Fibroblast of gingiva (primary cell): ENCODE measurements around the gene DES.
"Not testable (repeated sequence)": the region's sequence is repeated elsewhere in the genome, so short reads cannot be mapped to it uniquely, and the experiment has no call there.

Experiments
- DNase-seq: peaks from one replicate; pipeline ENCODE4 v3.0.0-alpha.2; 2011; ENCODE audit warnings: low read depth

The DES gene

GRCh38 chr2:219400562-219400961 is 17.6 kb upstream of the DES start:
- DNase-seq, result no peak

DNA sequence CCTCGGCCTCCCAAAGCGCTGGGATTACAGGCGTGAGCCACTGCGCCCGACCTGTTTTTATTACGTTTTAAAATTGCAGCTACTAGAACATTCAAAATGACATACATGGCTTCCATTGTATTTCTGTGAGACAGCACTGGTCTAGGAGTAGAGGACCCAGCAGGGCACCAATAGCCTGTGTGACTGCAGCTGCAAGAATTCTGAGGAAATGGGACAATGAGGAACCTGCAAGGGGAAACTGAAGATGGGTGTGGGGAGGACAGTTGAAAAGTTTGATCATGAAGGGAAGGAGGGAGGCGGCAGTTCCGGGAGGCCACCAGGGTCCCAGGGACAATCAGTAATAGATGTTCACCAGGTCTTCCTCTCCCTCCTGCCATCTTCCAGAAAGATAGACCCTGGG is 16.6 kb upstream of the DES start:
- DNase-seq, result no peak

DNA sequence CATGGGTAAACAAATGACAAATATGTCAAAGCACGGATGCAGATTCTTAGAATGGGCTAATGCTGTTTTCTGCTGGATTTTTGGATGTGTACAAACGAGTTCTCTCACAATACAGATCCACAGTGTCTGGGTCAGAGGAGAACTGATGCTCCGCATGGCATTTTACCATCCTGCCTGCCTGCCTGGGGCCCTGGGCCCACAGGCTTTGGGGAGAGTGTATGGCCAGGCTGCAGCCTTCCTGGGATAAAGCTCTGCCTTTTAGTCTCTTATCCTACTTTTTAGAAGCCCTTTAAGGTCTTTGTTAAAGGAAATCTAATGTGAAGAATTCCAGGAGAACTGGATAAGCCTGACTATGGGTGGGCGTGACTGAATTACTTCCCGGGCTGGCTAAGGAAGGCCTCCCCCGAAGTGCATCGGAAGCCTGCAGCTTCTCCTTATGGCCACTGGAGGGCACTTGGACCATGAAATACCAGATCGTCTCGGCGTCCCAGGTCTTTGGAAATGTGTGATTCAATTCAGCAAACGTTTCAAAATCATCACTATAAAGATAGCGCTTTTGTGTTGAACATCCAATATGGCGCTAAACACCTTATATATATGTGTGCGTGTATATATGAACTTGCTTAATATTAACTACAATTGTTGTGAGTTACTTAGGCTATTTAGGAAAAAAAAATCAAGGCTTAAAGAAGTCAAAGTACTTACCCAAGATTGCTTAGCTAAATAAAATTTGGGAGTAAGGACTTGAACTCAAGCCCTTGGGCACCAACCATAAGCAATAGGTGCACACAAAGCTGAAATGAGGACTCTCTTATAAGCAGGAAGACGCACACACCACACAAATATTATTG is 15.3 kb upstream of the DES start:
- peak; percentile 71 for DNase-seq

DNA sequence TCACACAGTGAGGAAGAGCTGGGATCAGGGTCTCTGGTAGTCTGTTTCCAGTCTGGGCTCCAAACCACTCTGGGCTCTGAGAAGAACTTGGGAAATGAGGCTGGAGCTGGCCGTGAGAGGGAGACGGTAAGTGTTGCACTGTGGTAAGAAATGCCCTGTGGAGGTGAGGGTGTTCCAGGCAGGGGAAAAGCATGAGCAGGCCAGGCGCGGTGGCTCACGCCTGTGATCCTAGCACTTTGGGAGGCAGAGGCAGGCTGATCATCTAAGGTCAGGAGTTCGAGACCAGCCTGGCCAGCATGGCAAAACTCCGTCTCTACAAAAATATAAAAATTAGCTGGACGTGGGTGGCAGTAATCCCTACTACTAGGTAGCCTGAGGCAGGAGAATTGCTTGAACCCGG is 14.3 kb upstream of the DES start:
- DNase-seq, result no peak

DNA sequence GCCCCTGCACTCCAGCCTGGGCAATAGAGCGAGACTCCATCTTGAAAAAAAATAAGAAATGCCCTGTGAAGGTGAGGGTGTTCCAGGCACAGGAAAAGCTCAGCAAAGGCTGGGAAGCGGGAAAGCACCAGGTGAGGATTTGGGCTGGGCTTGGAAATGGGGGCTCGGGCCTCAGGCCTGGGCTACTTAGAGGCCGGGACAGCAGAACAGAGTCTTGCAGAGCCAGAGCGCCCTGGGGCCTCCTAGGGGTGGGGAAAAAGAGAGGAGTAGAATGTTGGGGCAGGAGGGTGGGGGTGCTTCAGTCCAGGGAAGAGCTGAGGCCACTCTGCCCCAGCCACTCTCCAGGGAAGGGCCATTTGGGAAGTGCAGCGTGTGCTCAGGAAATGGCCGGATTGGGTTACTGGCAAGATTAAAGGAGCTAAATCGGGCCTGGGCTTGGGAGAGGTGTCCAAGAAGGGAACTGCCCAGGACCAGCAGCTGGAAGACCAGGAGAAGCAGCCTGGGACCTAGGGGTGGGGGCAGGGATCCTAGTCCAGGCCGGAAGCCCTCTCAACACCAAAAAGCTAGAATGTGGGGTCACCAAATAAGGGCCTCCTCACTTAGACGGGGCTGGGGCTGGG is 13.8 kb upstream of the DES start:
- DNase-seq, result no peak

- DNase-seq, result no peak
Measured at GRCh38 chr2:219404954-219405353, 13.2 kb upstream of the DES start.

DNA sequence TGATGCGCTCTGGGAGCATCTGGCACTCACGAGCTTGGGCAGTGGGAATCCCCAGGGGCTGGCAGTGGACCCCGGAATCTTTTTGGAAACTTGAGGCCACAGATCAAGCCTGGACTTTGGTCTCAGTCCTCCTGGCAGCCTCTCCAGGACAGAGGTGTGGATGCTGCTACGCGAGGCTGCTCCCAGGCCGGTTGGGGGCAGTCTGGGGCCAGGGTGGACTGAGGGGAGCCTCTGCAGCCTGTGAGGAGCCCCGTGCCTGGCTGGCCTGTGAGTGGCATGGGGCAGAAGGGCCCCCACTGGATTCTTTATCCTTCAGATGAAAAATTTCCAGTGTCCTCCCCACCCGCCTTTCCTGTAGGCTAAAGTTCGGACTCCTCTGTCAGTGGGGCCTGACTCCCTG is 12.7 kb upstream of the DES start:
- DNase-seq, result no peak

DNA sequence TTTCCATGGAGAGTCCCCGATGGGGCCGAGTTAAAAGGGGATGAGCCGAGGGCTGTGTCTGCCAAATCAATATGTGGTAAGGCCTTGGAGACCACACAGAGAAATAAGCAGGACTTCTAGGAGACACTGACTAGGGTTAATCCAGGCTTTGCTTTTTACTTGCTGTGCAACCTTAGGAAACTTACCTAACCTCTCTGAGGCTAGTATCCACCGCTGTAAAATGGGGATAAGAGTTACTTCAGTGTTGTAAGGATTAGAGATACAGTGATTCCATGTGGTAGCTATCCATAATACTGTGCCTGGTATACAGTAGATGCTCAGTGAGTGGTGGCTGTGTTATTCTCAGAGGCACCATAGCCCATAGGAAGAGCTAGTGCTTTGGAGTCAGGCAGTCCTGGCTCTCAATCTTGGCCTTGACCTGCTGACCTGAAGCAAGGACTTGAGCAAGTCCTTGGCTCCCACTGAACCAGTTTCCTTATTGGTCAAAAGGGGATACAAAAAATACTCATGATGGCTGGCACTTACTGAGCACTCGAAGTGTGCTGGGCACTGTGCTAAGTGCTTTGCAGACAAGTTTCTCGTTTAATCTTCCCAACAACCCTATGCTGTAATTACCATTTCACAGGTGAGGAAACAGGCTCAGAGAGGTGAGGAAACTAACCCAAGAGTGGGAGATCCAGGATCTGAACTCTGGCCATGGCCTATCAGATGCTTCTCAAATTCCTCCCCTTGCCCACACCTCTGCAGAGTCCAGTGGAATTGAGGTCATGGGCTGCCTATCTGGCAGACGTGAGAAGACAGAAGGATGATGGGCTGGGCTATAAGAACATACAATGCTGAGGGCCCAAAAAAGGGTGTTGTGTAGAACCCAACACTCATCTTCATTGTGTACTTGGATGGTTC is 12.0 kb upstream of the DES start:
- DNase-seq, result no peak

DNA sequence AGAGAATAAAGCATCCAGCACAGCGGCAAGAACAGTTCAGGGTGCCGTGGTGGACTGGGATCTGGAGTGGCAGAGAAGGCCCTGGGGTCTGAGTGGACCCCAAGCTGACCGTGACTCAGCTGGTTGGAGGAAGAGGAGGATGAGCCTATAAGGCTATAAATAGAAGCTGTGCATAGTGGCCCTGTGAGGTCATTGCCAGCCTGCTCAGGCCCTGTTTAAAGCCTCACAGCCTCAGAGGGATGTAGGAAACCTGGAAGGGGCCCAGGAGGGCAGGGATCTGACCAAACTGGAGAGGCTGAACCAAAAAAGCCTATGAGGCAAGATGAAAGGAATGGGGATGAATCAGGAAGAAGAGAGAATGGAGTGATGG is 11.3 kb upstream of the DES start:
- peak; percentile 79 for DNase-seq

GRCh38 chr2:219407343-219407742 is 10.8 kb upstream of the DES start:
- DNase-seq, result not testable (repeated sequence)

DNA sequence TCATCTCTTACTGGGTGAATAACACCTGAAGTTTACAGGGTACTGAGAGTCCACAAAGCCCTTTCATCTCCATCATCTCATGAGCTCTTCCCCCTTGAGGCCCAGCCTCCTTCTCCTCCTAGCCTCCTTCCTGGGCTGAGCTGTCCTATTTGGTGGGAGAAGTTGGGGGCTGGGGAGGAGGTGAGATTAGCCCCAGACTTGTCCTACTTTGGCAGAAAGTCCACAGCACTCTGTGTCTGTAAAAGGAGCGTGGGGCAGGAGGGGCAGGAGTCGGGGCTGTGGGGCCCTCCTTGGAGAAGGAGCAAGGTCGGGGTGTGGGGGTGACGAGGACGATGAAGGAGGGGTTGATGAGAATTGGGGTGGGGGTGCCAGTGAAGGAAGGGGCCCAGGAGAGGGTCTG is 10.0 kb upstream of the DES start:
- DNase-seq, result no peak

GRCh38 chr2:219408631-219409030 is 9.5 kb upstream of the DES start:
- no peak for DNase-seq

- no peak for DNase-seq
Measured at GRCh38 chr2:219409619-219410018, 8.6 kb upstream of the DES start.

- no peak for DNase-seq
Measured at GRCh38 chr2:219410390-219410789, 7.8 kb upstream of the DES start.

GRCh38 chr2:219414857-219415256 is 3.3 kb upstream of the DES start:
- DNase-seq, result no peak

GRCh38 chr2:219415580-219416234 is 2.5 kb upstream of the DES start:
- DNase-seq, result no peak

GRCh38 chr2:219416235-219416602 is 2.0 kb upstream of the DES start:
- no peak for DNase-seq

DNA sequence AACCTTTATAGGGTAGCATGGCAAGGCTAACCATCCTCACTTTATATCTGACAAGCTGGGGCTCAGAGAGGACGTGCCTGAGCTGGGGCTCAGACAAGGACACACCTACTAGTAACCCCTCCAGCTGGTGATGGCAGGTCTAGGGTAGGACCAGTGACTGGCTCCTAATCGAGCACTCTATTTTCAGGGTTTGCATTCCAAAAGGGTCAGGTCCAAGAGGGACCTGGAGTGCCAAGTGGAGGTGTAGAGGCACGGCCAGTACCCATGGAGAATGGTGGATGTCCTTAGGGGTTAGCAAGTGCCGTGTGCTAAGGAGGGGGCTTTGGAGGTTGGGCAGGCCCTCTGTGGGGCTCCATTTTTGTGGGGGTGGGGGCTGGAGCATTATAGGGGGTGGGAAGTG is 1.2 kb upstream of the DES start:
- DNase-seq, result no peak

DNA sequence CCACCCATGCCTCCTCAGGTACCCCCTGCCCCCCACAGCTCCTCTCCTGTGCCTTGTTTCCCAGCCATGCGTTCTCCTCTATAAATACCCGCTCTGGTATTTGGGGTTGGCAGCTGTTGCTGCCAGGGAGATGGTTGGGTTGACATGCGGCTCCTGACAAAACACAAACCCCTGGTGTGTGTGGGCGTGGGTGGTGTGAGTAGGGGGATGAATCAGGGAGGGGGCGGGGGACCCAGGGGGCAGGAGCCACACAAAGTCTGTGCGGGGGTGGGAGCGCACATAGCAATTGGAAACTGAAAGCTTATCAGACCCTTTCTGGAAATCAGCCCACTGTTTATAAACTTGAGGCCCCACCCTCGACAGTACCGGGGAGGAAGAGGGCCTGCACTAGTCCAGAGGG is 803 bp upstream of the DES start:
- DNase-seq, result no peak

GRCh38 chr2:219419012-219419324 is 791 bp downstream of the DES start:
- DNase-seq, result no peak

GRCh38 chr2:219419331-219420197 is 1.4 kb downstream of the DES start:
- no peak for DNase-seq

DNA sequence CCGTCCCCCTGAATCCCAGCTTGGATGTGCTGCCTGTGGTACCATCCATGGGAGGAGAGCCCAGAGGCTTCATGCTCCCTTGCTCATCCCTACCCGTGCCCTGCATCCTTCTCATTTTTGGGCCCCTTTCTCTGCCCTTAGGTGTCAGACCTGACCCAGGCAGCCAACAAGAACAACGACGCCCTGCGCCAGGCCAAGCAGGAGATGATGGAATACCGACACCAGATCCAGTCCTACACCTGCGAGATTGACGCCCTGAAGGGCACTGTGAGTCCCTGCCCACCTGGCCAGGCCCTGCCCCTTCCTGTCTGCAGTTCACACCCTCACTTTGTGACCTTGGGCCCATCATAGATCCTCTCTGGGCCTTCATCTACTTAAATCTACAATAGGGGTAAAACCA is 2.5 kb downstream of the DES start:
- DNase-seq, result no peak
